ENCODE measurements around the gene HLA-DPB1.

GRCh38 chr6:33080127-33081089 lies 4.6 kb downstream of the HLA-DPB1 start:
- TF ChIP-seq CTCF (IDR thresholded peaks at IDR 0.05; ENCODE audit: low read length) (no peak), EZH2 (optimal IDR thresholded peaks at IDR 0.05; ENCODE audit: low read depth, low read length) (no peak), EZH2phosphoT487 (IDR thresholded peaks at IDR 0.05; ENCODE audit: low read length) (no peak)
